CD4-positive, alpha-beta memory T cell (primary cell): ENCODE measurements around the gene TARBP2. TPM values are rescaled to one million over a fixed set of nuclear protein-coding genes. Genes with fewer than 3 reads are reported as not detected.

Source experiments
- CTCF ChIA-PET: fragments of 350-600 bp; sonication (Branson Sonifier 250); formaldehyde crosslinking; loops from one replicate; lab custom pipeline; 2021; ENCODE audit warnings: inconsistent platforms; ENCODE audit not compliant: partially characterized antibody; lab: Charles Lee
- POLR2A ChIA-PET: fragments of 350-600 bp; sonication (Branson Sonifier 250); formaldehyde crosslinking; loops from one replicate; lab custom pipeline; 2021; ENCODE audit not compliant: partially characterized antibody; lab: Charles Lee
- DNase-seq, 5 donors: peaks; one replicate each; pipeline versions ENCODE4 v3.0.0 to v3.0.0-alpha.2; 2020 to 2022; ENCODE audit warnings: mixed read lengths in 1 of 5
- H3K27ac ChIP-seq: one replicate; pipeline ENCODE4 v1.7.0; 2013; ENCODE audit warnings: low read depth, low read length
- H3K27me3 ChIP-seq: 2 replicates; pipeline ENCODE4 v1.7.0; 2013; ENCODE audit warnings: mild to moderate bottlenecking, low read length, moderate library complexity; ENCODE audit not compliant: insufficient read depth
- H3K36me3 ChIP-seq: 2 replicates; pipeline ENCODE4 v1.7.0; 2013; ENCODE audit warnings: mild to moderate bottlenecking, low read length, moderate library complexity; ENCODE audit not compliant: insufficient read depth
- H3K4me1 ChIP-seq: 2 replicates; pipeline ENCODE4 v1.7.0; 2013; ENCODE audit warnings: mild to moderate bottlenecking, low read length, moderate library complexity; ENCODE audit not compliant: insufficient read depth
- H3K4me3 ChIP-seq, 2 donors: one replicate each; pipeline ENCODE4 v1.7.0; 2013; ENCODE audit warnings: low read length in 2 of 2, mild to moderate bottlenecking in 1 of 2
- H3K9me3 ChIP-seq, 2 donors: one replicate each; pipeline ENCODE4 v1.7.0; 2013; ENCODE audit warnings: low read length in 2 of 2, control low read depth in 1 of 2; ENCODE audit not compliant: control insufficient read depth in 1 of 2
- H3K27ac Mint-ChIP-seq, 7 donors: one replicate each; pipeline ENCODE4 v1.8.0; 2020 to 2021; ENCODE audit warnings: mixed read lengths in 7 of 7, mild to moderate bottlenecking in 6 of 7, inconsistent platforms in 3 of 7, moderate library complexity in 3 of 7
- H3K27me3 Mint-ChIP-seq, 2 donors: one replicate each; pipeline ENCODE4 v1.8.0; 2020 to 2021; ENCODE audit warnings: mixed read lengths in 2 of 2
- H3K36me3 Mint-ChIP-seq, 2 donors: one replicate each; pipeline ENCODE4 v1.8.0; 2020 to 2021; ENCODE audit warnings: mixed read lengths in 2 of 2, inconsistent platforms in 1 of 2, mild to moderate bottlenecking in 1 of 2
- H3K4me1 Mint-ChIP-seq, 4 donors: one replicate each; pipeline ENCODE4 v1.8.0; 2020 to 2021; ENCODE audit warnings: mixed read lengths in 4 of 4, mild to moderate bottlenecking in 1 of 4
- H3K4me3 Mint-ChIP-seq, 8 donors: one replicate each; pipeline ENCODE4 v1.8.0; 2020 to 2021; ENCODE audit warnings: mixed read lengths in 8 of 8, mild to moderate bottlenecking in 7 of 8, moderate library complexity in 6 of 8, inconsistent platforms in 3 of 8
- H3K9me3 Mint-ChIP-seq, 8 donors: one replicate each; pipeline ENCODE4 v1.8.0; 2020 to 2021; ENCODE audit warnings: mixed read lengths in 8 of 8, mild to moderate bottlenecking in 5 of 8, inconsistent platforms in 3 of 8, moderate library complexity in 1 of 8
- intact Hi-C: fragments of 100-400 bp; cut with micrococcal nuclease; formaldehyde crosslinking; loops from one replicate; pipeline ENCODE4 v1.15.1; 2023
- polyA plus RNA-seq, 2 donors: library from polyadenylated mRNA; unstranded; fragments of 300-500 nt; fragmentation: Illumina TruSeq; gene quantifications; one replicate each; pipeline ENCODE4 v1.2.3, GENCODE V29; 2021
- total RNA-seq, 2 experiments: library from RNA; stranded (reverse); gene quantifications; one replicate each; pipeline ENCODE4 v1.2.3, GENCODE V29; 2021

The TARBP2 gene
- total and polyA plus RNA-seq, 4 experiments from 2014 or later: 24.5 to 37.0 (median 30.0) TPM

- peaks cover 5% of the 10 kb centered on the region for H3K4me1 ChIP-seq
- peaks cover 2 to 18% (median 6%) of the 10 kb centered on the region in 4 donors for H3K4me1 Mint-ChIP-seq
- no peaks in the 10 kb centered on the region for H3K9me3 Mint-ChIP-seq
- no peak for DNase-seq
- H3K27ac Mint-ChIP-seq: peak overlapping the region in 3 of 7 donors; percentile 52 to 69 (median 59)
- peaks cover 53% of the 10 kb centered on the region for H3K36me3 ChIP-seq
- H3K9me3 ChIP-seq: no peaks in the 10 kb centered on the region
- no peak overlapping the region for H3K27ac ChIP-seq
- no peak overlapping the region for H3K4me3 ChIP-seq
- ChIA-PET CTCF (interaction anchor here (0.6 to 1.6 kb wide), 2 partner anchors 8 to 16 kb away, joined by 3 to 4 read pairs; partner anchors contain the start of gene TARBP2), POLR2A (interaction anchor here (0.6 to 3.0 kb wide), 3 partner anchors 8 to 16 kb away, joined by 3 to 19 read pairs (median 18); partner anchors contain the start of gene TARBP2)
- intact Hi-C loops: no loop called here
- H3K27me3 Mint-ChIP-seq: no peaks in the 10 kb centered on the region
- H3K36me3 Mint-ChIP-seq: peaks cover 19 to 65% of the 10 kb centered on the region in 2 donors
- H3K4me3 Mint-ChIP-seq: no peak overlapping the region
- H3K27me3 ChIP-seq: no peaks in the 10 kb centered on the region
Measured at GRCh38 chr12:53484686-53485575, 16.2 kb upstream of the TARBP2 start.

DNA sequence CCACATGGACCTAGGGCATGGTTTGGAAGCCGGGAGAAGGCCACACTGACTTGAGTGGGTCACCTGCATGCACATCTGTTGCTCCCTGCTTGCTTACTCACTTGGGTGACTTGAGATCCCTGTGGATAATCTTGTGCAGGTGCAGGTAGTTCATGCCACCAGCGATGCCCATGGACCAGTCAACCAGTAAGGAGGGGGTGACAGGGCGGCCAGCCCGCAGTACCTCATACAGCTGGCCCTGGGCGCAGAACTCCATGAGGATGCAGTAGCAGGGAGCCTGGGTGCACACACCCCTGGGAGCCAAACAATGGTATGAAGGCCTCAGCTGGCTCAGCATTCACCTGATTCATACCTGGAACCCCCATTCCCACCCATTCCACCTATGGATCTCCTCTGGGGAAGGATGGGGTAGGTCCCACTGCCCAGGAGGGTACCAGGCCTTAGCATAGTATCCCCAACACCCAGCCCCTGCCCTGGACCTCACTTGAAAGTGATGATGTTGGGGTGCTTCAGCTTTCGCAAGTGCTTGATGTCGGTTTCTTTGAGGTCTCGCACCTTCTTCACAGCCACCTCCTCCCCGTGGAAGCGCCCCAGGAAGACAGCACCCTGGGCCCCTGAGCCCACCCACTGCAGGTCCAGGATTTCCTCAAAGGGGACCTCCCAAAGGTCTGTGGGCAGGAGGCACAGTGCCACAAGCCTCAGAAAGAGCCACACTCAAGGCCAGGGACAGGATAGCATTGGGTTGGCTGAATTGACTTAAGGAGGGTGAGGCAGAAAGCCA, 14.9 kb upstream of the TARBP2 start:
- Mint-ChIP-seq H3K27ac (peak overlapping the region in 5 of 7 donors; percentile 9 to 74 (median 42)), H3K36me3 (peaks cover 19 to 54% of the 10 kb centered on the region in 2 donors), H3K27me3 (no peaks in the 10 kb centered on the region), H3K4me1 (peaks cover 2 to 18% (median 6%) of the 10 kb centered on the region in 4 donors), H3K4me3 (no peak overlapping the region), H3K9me3 (no peaks in the 10 kb centered on the region)
- CTCF ChIA-PET: interaction anchor here (0.5 kb wide), 1 partner anchor 1493 kb away, joined by 4 read pairs; no protein-coding TSS in a partner anchor
- POLR2A ChIA-PET: interaction anchor here (1.0 to 3.0 kb wide), 3 partner anchors 9 to 15 kb away, joined by 3 to 19 read pairs (median 18); partner anchors contain the start of gene TARBP2
- peaks cover 46% of the 10 kb centered on the region for H3K36me3 ChIP-seq
- no peak overlapping the region for H3K27ac ChIP-seq
- intact Hi-C loops: no loop called here
- H3K9me3 ChIP-seq: no peaks in the 10 kb centered on the region
- no peak overlapping the region for H3K4me3 ChIP-seq
- no peaks in the 10 kb centered on the region for H3K27me3 ChIP-seq
- DNase-seq: no peak
- no peaks in the 10 kb centered on the region for H3K4me1 ChIP-seq

DNA sequence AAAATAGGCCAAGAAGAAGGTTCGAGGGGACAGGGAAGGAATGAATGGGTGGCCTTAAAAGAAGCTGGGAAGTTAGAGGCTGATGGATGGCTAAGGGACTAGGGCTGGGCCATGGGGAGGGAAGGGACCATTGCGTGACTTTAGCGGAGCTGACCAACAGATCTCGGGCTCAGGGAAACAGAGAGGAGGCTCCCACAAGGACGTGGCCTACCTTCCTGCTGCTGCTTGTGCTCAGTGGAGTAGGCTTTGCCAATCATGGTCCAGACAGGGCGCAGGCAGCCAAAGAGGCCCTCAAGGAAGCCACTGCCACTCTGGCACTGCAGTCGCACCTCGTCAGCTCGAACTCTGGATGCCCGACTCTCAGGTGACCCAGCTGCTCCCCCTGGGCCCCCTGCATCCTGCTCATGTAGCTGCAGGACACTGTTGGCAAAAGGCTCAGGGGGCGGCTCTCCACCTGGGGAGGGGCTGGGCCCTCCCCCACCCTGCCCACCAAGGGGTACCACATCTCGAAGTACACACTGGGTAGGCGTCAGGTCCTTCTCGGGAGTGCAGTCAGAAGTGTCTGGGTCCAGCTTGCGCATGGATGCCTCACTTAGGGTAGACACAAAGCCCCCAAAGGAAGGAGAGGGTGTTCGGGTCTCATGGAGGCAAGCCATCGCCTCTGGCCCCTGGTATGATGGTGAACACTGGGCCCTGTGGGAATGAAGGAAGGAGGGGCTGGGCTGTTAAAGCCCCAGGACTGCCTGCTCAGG, 14.2 kb upstream of the TARBP2 start:
- no peaks in the 10 kb centered on the region for H3K4me1 ChIP-seq
- no peaks in the 10 kb centered on the region for H3K27me3 ChIP-seq
- no peak overlapping the region for H3K4me3 ChIP-seq
- POLR2A ChIA-PET: interaction anchor here (0.5 to 2.7 kb wide), 3 partner anchors 8 to 69 kb away, joined by 3 to 18 read pairs (median 4); partner anchors contain the start of gene TARBP2
- Mint-ChIP-seq H3K27me3 (no peaks in the 10 kb centered on the region), H3K4me1 (peaks cover 2 to 22% (median 6%) of the 10 kb centered on the region in 4 donors), H3K4me3 (no peak overlapping the region), H3K36me3 (peaks cover 17 to 46% of the 10 kb centered on the region in 2 donors), H3K27ac (peak overlapping the region in 5 of 7 donors; percentile 9 to 74 (median 42)), H3K9me3 (no peaks in the 10 kb centered on the region)
- no peak for DNase-seq
- CTCF ChIA-PET: no interaction called here
- peaks cover 41% of the 10 kb centered on the region for H3K36me3 ChIP-seq
- intact Hi-C loops: no loop called here
- H3K27ac ChIP-seq: no peak overlapping the region
- H3K9me3 ChIP-seq: no peaks in the 10 kb centered on the region

- no peaks in the 10 kb centered on the region for H3K9me3 Mint-ChIP-seq
- Histone ChIP-seq H3K27me3 (no peaks in the 10 kb centered on the region), H3K36me3 (peaks cover 19% of the 10 kb centered on the region), H3K4me1 (peaks cover 13% of the 10 kb centered on the region), H3K9me3 (no peaks in the 10 kb centered on the region), H3K4me3 (no peak overlapping the region), H3K27ac (no peak overlapping the region)
- H3K36me3 Mint-ChIP-seq: peaks cover 0 to 28% of the 10 kb centered on the region in 2 donors
- CTCF ChIA-PET: interaction anchor here (1.0 to 2.3 kb wide), 3 partner anchors 13 to 20 kb away, joined by 3 to 8 read pairs (median 6); no protein-coding TSS in a partner anchor
- H3K27ac Mint-ChIP-seq: peak overlapping the region in 6 of 7 donors; percentile 30 to 68 (median 52)
- DNase-seq: no peak
- H3K4me3 Mint-ChIP-seq: peak overlapping the region in 1 of 8 donors; percentile 49
- H3K27me3 Mint-ChIP-seq: no peaks in the 10 kb centered on the region
- intact Hi-C loops: no loop called here
- H3K4me1 Mint-ChIP-seq: peaks cover 18 to 38% (median 21%) of the 10 kb centered on the region in 4 donors
- POLR2A ChIA-PET: interaction anchor here (1.0 to 5.6 kb wide), 2 partner anchors 10 to 14 kb away, joined by 4 to 60 read pairs; partner anchors contain the start of genes MAP3K12 and TARBP2
Measured at GRCh38 chr12:53489242-53489864, 11.7 kb upstream of the TARBP2 start.

DNA sequence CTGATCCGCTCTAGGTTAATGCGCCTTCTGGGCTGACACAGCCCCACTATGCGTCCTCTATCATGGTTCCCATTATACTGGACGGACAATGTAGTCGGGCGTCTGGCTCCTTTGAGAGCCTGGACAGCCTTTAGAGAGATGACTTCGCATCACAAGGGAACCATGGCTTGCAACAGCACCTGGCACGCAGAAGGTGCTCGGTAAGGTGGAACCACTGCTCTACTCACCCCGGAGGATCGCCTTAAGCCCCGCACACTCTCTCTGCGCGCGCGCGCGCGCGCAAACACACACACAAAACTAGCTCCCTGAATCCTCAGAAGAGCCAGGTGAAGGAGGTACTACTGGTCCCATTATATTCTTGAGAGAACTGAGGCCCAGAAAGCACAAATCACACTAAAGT, 8.9 kb upstream of the TARBP2 start:
- POLR2A ChIA-PET: interaction anchor here (1.1 to 5.6 kb wide), 4 partner anchors 7 to 41 kb away, joined by 5 to 60 read pairs (median 6); partner anchors contain the start of genes MAP3K12, PCBP2 and TARBP2
- Mint-ChIP-seq H3K27ac (peak overlapping the region; percentile 86 to 97 (median 91)), H3K9me3 (no peaks in the 10 kb centered on the region), H3K27me3 (no peaks in the 10 kb centered on the region), H3K4me1 (peaks cover 15 to 51% (median 32%) of the 10 kb centered on the region in 4 donors), H3K36me3 (peaks cover 0 to 7% of the 10 kb centered on the region in 2 donors), H3K4me3 (peak overlapping the region; percentile 87 to 98 (median 90))
- no peaks in the 10 kb centered on the region for H3K27me3 ChIP-seq
- intact Hi-C loops: no loop called here
- peaks cover 17% of the 10 kb centered on the region for H3K4me1 ChIP-seq
- CTCF ChIA-PET: interaction anchor here (2.3 to 5.5 kb wide), 2 partner anchors 17 to 18 kb away, joined by 11 to 27 read pairs; no protein-coding TSS in a partner anchor
- H3K36me3 ChIP-seq: no peaks in the 10 kb centered on the region
- no peaks in the 10 kb centered on the region for H3K9me3 ChIP-seq
- H3K4me3 ChIP-seq: no peak overlapping the region
- DNase-seq: peak in 1 of 5 donors; percentile 17
- H3K27ac ChIP-seq: peak overlapping the region; percentile 75
